SKM-1 treated with dmso at 0.1 percent for 144 hours (cell line): ENCODE data around the gene PAK4.
"Not testable (repeated sequence)": the region's sequence is repeated elsewhere in the genome, so short reads cannot be mapped to it uniquely, and the experiment has no call there.

Experiments used
- DNase-seq: peaks from one replicate; lab custom pipeline; 2025; ENCODE audit not compliant: unreplicated experiment; lab: John Stamatoyannopoulos, UW

The PAK4 gene

DNA sequence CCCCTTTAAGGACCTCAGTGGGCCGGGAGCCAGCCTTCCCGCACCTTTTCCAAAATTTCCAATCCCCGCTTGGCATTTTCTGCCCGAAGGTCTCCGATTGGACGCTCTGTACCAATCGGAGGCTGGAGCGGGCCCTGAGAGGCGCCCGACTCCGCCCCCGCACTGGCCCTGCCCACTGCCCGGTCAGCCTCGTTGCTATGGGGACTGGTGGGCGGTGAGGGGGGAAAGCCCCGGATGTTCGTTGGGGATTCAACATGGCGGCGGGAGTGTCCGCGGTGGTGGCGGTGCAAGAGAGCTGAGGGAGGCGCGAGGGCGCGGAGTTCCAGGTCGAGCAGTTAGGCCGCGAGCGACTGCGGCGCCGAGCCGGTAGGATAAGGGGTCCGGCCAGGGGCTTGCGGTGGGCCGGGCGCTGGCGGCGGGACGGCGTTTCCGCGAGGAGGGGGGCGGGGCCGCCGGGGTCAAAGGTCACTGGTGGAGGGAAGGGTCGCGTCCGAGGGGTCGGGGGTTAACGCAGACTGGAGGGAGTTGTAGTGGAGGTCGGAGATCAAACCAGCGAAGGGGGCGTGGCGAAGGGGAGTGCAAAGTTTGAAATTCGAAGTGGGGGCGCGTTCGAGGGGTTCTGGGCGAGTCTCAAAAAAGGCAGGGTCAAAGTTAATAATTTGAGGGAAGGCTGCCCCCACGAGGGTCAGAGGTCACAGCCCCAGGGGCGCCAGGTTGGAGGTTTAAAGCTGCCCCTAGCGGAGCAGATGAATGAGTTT, at the start of gene PAK4:
TSS of gene PAK4 (plus strand) at position 233 of the 758 bp plus-strand sequence. CDS start 43,768 bp downstream, outside the sequence.
- peak; percentile 96 for DNase-seq

DNA sequence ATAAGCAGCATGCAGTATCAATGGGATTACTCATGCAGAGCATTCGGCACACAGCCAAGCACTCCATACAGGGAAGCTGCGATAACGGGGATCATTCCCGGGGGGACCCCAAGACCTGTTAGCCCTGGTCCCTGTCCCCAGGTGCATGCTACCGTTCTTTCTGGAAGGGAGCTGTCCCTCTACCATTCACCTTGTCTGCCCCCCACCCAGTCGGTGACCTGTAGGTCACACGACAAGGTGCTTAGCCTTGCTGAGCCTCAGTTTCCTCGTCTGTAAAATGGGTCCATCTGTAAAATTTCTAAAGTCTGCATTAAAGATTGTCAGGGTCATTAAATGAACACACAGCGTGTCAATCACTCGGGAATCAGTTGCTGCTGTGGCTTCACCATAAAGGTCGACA, 48.3 kb upstream of the PAK4 start:
- DNase-seq, result no peak

DNA sequence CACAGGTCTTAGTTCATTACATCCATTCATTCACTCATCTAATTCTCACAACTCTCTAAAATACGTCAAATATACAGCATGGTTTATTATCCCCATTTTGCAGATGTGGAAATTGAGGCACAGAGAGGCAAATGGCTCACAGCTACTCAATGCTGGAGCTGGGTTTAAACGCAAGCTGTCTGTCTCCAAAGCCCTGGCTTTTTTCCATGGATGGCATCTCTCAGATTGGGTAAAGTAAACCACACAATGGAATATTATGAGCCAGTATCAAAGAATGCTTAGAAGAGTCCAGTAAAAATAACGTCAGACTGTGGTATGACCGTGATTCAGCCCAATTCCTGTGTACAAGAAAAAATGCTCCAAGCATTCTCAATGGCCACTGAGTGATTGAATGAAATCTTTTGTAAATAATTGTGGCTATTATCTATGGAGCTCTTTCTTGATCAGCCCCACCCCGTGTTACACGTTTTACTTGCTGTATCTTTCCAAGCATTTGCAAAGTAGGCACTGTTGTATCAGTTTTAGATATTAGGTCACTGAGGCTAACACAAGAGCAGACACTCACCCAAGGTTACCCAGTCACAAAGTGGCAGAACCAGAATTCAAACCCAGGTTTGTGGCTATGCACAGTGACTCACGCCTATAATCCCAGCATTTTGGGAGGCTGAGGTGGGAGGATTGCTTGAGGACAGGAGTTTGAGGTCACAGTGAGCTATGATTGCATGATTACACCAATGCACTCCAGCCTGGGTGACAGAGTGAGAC, 47.0 kb upstream of the PAK4 start:
- DNase-seq, result no peak

DNA sequence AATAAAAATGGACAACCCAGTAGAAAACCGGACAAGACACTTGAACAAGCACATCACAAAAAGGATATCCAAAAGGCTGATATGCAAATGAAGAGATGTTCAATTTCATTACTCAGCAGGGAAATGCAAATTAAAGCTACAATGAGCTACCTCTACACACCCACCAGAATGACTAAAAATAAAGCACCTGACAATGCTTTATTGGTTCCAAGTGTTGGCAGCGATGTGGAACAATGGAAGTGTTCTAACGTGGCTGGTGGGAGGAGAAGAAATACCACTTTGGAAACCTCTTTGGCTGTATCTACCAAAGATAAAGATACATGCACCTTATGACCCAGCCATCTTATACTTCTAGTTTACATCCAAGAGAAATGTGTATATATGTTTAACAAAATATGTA, 45.2 kb upstream of the PAK4 start:
- no peak for DNase-seq

DNA sequence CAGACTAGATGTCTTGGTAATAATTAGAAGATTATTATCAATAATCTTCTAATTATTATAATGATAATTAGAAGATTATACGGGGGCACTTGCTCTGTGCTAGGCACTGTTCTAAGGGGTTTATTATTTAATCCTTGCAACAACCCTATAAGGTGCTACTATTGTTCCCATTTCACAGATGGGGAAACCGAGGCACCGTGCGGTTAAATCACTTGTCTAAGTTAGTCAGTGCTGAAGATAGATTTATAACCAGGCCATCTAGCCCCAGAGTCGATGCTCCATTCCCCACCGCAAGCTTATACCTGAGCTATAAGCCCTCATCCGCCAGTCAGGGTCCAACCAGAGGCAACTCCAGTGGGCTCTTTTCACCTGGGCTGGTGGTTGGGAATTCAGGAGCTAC, 43.4 kb upstream of the PAK4 start:
- no peak for DNase-seq

DNA sequence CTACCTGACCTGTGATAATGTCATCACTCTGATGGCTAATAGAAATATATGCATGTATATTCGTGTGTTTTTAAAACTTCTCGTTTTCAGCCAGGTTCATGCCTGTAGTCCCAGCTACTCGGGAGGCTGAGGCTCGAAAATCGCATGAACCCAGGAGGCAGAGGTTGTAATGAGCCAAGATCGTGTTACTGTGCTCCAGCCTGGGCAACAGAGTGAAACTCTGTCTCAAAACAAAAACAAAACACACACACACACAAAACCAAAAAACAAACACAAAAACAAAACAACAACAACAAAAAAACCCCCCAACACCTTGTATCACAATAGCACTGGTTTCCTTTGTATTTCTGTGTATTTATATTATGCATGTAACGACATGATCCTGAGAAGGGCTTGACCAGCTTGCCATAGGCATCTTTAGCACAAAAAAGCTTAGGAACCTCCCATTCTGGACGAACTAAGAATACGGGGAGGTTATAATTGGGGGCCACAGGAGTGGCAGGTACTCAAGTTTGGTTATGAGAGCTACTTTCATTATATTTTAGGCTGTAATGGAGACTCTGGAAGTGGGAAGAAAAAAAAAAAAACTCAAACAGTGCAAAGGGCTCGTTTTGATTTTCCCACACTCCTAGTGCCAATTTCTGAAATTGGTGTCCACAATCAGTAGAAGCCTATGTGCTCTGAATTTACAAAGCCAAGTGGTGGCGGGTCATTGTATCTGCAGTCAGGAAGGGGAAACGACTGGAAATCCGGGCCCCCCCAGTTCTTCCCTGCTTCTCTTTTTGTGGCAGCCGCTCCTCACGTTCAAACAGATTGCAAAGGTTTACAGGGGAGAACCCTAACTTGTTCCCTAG, 42.6 kb upstream of the PAK4 start:
- DNase-seq, result no peak

DNA sequence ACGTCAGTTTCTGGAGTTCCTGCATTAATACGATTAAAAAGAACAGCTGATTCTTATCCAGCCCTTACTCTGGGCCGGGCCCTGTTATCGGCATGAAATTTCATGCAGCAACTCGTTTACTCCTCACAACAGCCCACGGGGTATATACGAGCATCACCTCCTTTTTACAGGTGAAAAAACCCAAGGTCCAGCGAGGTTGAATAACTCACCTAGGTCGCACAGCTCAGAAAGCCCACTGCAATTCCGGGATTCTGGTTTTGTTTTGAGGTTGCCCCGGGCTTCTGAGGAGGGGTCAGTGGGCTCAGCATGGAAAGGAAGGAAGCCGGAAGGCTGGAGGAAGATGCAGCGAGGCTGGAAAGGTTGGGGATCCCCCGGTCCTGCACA, 42.0 kb upstream of the PAK4 start:
- DNase-seq, result no peak

DNA sequence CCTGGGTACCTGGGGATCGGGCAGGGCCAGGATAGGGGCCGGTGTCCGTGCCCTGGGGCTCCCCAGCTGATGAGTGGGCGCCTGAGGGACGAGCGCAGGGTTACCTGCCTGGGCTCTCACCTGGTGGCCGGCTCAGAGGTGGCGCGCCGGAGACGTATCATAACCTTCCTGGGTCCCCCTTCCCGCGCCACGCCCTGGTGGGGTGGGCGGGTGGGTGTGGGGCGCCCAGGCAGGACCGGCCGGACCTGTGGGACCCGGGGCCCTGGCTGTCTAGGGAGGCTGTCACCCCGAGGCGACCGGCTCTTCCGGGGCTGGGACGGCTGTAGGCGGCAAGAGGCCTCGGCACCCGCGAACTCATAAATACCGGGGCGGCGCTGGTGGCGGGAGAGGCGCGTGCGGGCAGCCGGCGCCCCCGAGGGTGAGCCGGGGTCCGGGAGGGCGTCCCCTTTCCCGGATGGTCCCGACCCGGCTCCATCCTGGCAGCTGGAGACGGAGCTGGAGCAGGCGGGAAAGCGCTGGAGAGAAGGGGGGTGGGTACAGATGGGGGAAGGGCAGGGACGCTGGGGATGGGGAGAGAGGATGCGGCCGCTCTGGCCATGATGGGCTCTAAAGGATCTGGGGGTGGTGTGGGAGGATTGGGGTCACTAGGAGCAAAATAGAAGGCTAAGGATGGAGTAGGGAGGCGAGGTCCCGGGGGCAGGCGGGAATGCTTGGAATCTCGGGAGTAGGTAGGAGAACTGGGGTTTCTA, 41.4 kb upstream of the PAK4 start, which contains the start of gene ACP7:
TSS of gene ACP7 (plus strand) at position 386 of the 749 bp plus-strand sequence. CDS start 902 bp downstream, outside the sequence.
- no peak for DNase-seq

DNA sequence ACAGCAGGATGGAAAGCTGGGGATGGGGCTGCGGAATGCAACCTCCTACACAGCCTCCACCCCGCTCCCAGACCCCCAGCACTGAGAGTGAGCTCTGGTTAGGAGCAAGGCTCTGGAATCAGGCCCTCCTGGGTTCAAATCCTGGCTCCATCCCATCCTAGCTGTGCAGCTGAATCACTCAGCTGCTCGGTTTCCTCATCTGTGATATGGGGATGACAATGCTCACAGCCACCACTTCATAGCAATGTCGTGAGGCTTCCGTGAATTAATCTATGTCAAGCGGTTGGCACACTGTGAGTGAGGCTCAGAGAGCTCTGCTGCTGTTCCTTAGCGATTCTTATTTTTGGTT, 40.9 kb upstream of the PAK4 start:
- no peak for DNase-seq

DNA sequence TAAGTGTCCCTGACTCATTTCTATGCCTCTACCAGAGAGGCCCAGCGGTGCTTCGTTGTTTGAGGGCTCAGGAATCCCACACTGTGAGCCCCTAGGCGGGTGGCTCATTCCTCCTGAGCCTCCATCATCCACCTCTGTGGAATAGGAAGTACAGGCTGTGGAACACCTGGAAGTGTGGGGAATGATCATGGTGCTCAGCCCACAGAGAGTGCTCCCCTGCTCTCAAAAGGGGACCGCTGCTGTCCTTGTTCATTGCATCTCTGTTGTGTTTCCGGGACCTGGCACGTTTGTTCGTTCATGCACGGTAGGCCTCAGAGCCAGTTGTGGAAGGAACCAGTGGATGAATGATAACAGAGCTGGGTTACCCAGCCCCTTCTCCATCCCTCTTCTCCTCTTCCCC, 40.2 kb upstream of the PAK4 start:
- DNase-seq, result no peak

DNA sequence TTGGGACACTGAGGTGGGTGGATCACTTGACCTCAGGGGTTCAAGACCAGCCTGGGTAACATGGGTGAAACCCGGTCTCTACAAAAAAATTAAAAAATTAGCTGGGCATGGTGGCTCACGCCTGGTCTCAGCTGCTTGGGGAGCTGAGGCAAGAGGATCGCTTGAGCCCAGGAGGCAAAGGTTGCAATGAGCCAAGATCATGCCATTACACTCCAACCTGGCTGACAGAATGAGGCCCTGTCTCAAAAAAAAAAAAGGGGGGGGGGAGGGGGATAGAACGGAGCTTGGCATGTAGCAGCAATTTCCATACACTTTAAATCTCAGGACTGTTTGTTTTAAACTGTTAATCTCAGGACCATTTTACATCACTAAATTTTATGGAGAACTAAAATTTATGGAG, 39.2 kb upstream of the PAK4 start:
- DNase-seq, result no peak

DNA sequence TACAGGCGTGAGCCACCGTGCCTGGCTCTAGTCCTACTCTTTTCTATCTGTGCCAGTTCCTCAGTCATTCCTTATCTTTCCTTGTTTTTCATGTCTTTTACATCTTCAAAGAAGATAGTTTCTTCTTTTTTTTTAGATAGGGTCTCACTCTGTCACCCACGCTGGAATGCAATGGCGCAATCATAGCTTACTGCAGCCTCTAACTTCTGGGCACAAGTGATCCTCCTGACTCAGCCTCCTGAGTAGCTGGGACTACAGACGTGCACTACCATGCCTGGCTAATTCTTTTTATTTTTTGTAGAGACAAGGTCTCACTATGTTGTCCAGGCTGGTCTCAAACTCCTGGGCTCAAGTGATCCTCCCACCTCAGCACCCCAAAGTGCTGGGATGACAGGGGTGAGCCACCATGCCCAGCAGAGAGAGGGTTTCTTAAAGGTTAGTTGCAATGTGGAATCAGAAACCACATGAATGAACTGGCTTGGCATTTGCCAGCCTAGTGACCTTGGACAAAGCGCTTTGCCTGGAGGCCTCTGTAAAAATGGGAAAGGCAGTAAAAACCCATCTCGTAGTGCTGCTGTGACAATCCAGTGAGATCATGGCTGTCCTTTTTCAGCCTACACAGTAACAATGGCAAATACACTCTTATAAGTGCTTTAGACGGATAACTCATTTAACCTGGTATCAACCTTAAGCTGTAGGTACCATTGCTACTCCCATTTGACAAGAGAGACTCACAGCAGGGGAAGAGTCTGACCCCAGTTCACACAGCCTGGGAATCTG, 37.5 kb upstream of the PAK4 start:
- DNase-seq, result no peak

DNA sequence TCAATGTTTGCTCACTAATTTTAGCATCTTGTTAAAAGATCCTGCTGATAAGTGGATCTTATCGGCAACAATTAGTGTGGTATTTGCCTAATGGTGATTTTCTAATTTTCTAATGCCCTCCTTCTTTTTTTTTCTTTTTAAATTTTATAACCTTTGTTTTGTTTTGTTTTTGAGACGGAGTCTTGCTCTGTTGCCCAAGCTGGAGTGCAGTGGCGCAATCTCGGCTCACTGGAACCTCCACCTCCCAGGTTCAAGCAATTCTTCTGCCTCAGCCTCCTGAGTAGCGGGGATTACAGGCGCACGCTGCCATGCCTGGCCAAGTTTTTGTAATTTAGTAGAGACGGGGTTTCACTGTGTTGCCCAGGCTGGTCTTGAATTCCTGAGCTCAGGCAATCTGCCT, 35.6 kb upstream of the PAK4 start:
- DNase-seq, result not testable (repeated sequence)

DNA sequence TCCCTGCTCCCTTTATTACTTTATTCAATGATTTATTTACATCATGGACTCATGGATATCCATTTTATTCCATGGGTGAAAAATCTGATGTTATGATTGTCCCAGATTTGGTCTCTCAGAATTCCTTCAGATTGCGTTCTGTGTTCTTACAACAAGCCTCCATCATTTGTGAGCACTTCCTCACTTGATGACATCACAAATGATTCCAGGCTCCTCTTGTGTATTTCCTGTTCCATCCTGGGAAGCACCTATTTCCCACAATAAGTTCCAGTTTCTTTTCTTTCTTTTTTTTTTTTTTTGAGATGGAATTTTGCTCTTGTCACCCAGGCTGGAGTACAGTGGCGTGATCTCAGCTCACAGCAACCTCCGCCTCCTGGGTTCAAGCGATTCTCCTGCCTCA, 34.7 kb upstream of the PAK4 start:
- DNase-seq, result no peak

DNA sequence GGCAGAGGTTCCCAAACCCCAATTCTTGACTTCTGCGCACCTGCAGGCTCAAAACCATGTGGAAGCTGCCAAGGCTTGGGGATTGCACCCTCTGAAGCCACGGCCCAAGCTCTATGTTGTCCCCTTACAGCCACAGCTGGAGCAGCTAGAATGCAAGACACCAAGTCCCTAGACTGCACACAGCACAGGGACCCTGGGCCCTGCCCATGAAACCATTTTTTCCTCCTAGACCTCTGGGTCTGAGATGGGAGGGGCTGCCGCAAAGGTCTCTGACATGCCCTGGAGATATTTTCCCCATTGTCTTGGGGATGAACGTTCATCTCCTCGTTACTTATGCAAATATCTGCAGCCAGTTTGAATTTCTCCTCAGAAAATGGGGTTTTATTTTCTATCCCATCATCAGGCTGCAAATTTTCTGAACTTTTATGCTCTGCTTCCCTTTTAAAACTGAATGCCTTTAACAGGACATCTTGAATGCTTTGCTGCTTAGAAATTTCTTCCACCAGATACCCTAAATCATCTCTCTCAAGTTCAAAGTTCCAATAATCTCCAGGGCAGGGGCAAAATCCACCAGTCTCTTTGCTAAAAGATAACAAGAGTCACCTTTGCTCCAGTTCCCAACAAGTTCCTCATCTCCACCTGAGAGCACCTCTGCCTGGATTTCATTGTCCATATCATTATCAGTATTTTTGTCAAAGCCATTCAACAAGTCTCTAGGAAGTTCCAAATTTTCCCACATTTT, 29.6 kb upstream of the PAK4 start:
- DNase-seq, result not testable (repeated sequence)

DNA sequence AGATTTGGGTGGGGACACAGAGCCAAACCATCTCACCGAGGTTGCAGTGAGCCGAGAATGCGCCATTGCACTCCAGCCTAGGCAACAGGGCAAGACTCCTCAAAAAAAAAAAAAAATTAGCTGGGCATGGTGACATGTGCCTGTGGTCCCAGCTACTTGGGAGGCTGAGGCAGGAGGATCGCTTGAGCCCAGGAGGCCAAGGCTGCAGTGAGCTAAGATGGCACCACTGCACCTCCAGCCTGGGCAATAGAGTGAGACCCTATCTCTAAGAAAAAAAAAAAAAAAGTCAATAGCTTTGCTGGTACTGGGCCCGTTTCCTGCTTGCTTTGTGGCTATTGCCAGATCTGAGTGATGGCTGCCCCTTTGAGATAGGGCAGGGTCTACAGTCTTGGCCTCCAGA, 28.3 kb upstream of the PAK4 start:
- DNase-seq, result no peak

DNA sequence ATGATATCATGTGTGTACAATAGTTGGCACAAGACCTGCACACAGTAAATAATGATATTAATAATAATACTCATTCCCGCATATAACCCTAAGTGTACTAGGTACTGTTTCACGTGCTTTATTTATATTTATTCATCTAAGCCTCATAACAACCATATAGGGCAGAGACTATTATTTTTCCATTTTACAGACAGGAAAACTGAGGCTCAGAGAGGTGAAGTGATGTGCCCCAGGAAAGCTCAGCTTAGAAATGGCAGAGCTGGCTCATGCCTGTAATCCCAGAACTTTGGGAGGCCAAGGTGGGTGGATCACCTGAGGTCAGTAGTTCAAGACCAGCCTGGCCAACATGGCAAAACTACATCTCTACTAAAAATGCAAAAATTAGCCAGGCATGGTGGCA, 27.9 kb upstream of the PAK4 start:
- DNase-seq, result no peak

DNA sequence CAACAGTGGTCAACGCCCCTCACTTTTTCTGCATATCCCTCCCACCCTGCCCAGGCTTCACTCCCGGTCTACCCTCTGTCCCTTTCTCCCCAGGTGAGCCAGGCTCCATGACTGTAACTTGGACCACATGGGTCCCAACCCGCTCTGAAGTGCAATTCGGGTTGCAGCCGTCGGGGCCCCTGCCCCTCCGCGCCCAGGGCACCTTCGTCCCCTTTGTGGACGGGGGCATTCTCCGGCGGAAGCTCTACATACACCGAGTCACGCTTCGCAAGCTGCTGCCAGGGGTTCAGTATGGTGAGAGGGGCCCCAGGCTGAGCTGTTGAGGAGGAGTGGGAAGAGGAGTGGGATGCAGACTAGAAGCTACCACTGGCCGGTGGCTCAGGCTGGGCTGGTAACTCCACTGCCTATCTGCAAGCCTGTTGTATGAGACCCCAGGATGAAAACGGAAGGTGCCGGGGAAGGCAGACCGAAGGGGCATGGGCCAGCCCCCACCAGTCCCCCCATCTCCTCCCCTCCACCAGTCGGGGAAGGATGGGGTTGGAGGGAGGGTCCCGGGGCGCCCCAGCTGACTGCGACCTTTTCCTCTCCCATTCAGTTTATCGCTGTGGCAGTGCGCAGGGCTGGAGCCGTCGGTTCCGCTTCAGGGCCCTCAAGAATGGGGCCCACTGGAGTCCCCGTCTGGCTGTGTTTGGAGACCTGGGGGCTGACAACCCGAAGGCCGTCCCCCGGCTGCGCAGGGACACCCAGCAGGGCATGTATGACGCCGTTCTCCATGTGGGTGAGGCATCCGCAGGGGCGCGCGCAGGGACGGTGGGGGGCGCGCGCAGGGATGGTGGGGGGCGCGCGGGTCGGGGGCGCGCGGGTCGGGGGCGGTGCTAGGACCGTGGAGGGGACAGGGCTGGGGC, 27.0 kb upstream of the PAK4 start:
- DNase-seq, result no peak
